Retina (tissue), 1 donor: ENCODE data around the gene ANKRD29.

Source experiments
- DNase-seq: peaks from one replicate; pipeline ENCODE4 v3.0.0-alpha.2; 2016

Gene ANKRD29

GRCh38 chr18:23683671-23684070 is 21.0 kb upstream of the ANKRD29 start:
- no peak for DNase-seq

GRCh38 chr18:23683155-23683554 is 20.4 kb upstream of the ANKRD29 start:
- no peak for DNase-seq

GRCh38 chr18:23682472-23682871 is 19.8 kb upstream of the ANKRD29 start:
- no peak for DNase-seq

- no peak for DNase-seq
Observed at GRCh38 chr18:23682045-23682444, 19.3 kb upstream of the ANKRD29 start.

- no peak for DNase-seq
Observed at GRCh38 chr18:23675896-23676295, 13.2 kb upstream of the ANKRD29 start.

GRCh38 chr18:23675236-23675635 is 12.5 kb upstream of the ANKRD29 start:
- DNase-seq: no peak

GRCh38 chr18:23673725-23674124 is 11.0 kb upstream of the ANKRD29 start:
- DNase-seq: no peak

- no peak for DNase-seq
Observed at GRCh38 chr18:23671564-23671963, 8.9 kb upstream of the ANKRD29 start.

- DNase-seq: no peak
Observed at GRCh38 chr18:23669804-23670405, 7.2 kb upstream of the ANKRD29 start.

- DNase-seq: no peak
Observed at GRCh38 chr18:23669202-23669766, 6.6 kb upstream of the ANKRD29 start.

GRCh38 chr18:23668731-23669130 is 6.0 kb upstream of the ANKRD29 start:
- DNase-seq: no peak

- DNase-seq: no peak
Observed at GRCh38 chr18:23667114-23667513, 4.4 kb upstream of the ANKRD29 start.

- DNase-seq: no peak
Observed at GRCh38 chr18:23664674-23665073, 2.0 kb upstream of the ANKRD29 start.

- DNase-seq: no peak
Observed at GRCh38 chr18:23661735-23662308, 889 bp downstream of the ANKRD29 start.

GRCh38 chr18:23658285-23658684 is 4.4 kb downstream of the ANKRD29 start:
- DNase-seq: no peak

- no peak for DNase-seq
Observed at GRCh38 chr18:23652232-23652631, 10.5 kb downstream of the ANKRD29 start.

- peak; percentile 49 for DNase-seq
Observed at GRCh38 chr18:23650968-23651927, 11.5 kb downstream of the ANKRD29 start.

- DNase-seq: no peak
Observed at GRCh38 chr18:23648940-23649607, 13.6 kb downstream of the ANKRD29 start.

GRCh38 chr18:23648456-23648855 is 14.3 kb downstream of the ANKRD29 start:
- DNase-seq: no peak

GRCh38 chr18:23646282-23646681 is 16.4 kb downstream of the ANKRD29 start:
- no peak for DNase-seq

- no peak for DNase-seq
Observed at GRCh38 chr18:23645568-23646175, 17.0 kb downstream of the ANKRD29 start.

- DNase-seq: no peak
Observed at GRCh38 chr18:23643815-23644490, 18.8 kb downstream of the ANKRD29 start.
